HUES6 (cell line): ENCODE measurements around the gene ELK3.

Experiments
- H3K27ac ChIP-seq: 2 replicates; pipeline ENCODE4 v1.7.0; 2013; ENCODE audit warnings: low read depth, mild to moderate bottlenecking, low read length, inconsistent platforms
- H3K27me3 ChIP-seq: 2 replicates; pipeline ENCODE4 v1.6.1; 2013; ENCODE audit warnings: low read length; ENCODE audit not compliant: control insufficient read depth, insufficient read depth
- H3K36me3 ChIP-seq: 2 replicates; pipeline ENCODE4 v1.6.1; 2013; ENCODE audit warnings: low read length; ENCODE audit not compliant: control insufficient read depth, insufficient read depth
- H3K4me1 ChIP-seq: 2 replicates; pipeline ENCODE4 v1.6.1; 2013; ENCODE audit warnings: low read length; ENCODE audit not compliant: control insufficient read depth, insufficient read depth
- H3K4me3 ChIP-seq: 2 replicates; pipeline ENCODE4 v1.5.1; 2013; ENCODE audit warnings: low read depth, low read length
- H3K9ac ChIP-seq: one replicate; pipeline ENCODE4 v1.6.1; 2013; ENCODE audit warnings: mild to moderate bottlenecking, low read length
- H3K9me3 ChIP-seq: 2 replicates; pipeline ENCODE4 v1.6.1; 2013; ENCODE audit warnings: low read depth, low read length; ENCODE audit not compliant: control insufficient read depth, insufficient read depth

The ELK3 gene

GRCh38 chr12:96166765-96167164, 27.4 kb upstream of the ELK3 start:
- Histone ChIP-seq H3K36me3 (no peaks in the 10 kb centered on the region), H3K9ac (no peak overlapping the region), H3K9me3 (no peaks in the 10 kb centered on the region), H3K27me3 (no peaks in the 10 kb centered on the region), H3K4me3 (no peak overlapping the region), H3K27ac (no peak overlapping the region), H3K4me1 (peaks cover 7% of the 10 kb centered on the region; the same call in 1 of the 2 replicates)

GRCh38 chr12:96167492-96167891, 26.7 kb upstream of the ELK3 start:
- H3K27ac ChIP-seq = no peak overlapping the region
- no peaks in the 10 kb centered on the region for H3K27me3 ChIP-seq
- H3K36me3 ChIP-seq = no peaks in the 10 kb centered on the region
- no peak overlapping the region for H3K9ac ChIP-seq
- no peaks in the 10 kb centered on the region for H3K9me3 ChIP-seq
- H3K4me3 ChIP-seq = no peak overlapping the region
- H3K4me1 ChIP-seq = peaks cover 7% of the 10 kb centered on the region; the same call in 1 of the 2 replicates

DNA sequence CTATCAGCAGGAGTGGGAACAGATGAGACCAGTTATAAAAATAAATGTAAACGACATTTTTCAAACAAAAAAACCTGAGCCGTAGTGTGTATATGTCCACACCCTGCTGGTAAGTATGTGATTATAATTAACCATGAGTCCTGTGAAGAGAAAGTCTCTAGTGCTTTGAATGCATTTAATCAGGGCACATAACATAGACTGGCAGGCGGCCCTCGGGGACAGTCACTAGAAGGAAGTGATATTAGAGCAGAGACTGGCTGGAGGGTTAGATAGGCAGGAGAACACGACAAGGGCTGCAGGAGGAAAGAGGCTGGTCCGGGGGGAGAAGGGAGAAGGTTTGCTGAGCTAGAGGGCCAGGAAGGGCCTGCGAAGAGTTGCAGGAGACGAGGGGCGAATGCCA, 23.8 kb upstream of the ELK3 start:
- no peak overlapping the region for H3K27ac ChIP-seq
- no peak overlapping the region for H3K4me3 ChIP-seq
- no peaks in the 10 kb centered on the region for H3K9me3 ChIP-seq
- H3K36me3 ChIP-seq = no peaks in the 10 kb centered on the region
- no peak overlapping the region for H3K9ac ChIP-seq
- H3K27me3 ChIP-seq = no peaks in the 10 kb centered on the region
- no peaks in the 10 kb centered on the region for H3K4me1 ChIP-seq

DNA sequence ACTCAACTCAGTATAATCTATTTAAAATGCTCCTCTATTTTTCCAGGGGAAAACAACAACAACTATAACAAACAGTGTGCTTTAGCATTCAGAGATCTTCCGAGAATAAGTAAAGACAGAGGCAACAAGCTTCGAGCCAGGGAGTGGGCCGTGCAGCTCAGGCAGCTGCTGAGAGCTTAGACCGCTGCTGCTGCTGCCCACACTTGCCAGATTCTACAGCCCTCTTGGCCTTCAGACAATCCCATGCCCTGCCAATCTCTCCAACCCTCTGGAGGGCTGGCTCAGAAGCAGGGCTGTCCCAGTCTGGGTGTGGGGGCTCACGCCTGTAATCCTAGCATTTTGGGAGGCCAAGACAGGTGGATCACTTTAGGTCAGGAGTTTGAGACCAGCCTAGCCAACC, 23.4 kb upstream of the ELK3 start:
- Histone ChIP-seq H3K27me3 (no peaks in the 10 kb centered on the region), H3K9ac (no peak overlapping the region), H3K4me3 (no peak overlapping the region), H3K36me3 (no peaks in the 10 kb centered on the region), H3K9me3 (peaks cover 2% of the 10 kb centered on the region; the same call in 1 of the 2 replicates), H3K4me1 (no peaks in the 10 kb centered on the region), H3K27ac (no peak overlapping the region)

- Histone ChIP-seq H3K4me1 (no peaks in the 10 kb centered on the region), H3K27ac (no peak overlapping the region), H3K4me3 (no peak overlapping the region), H3K27me3 (no peaks in the 10 kb centered on the region), H3K9ac (no peak overlapping the region), H3K9me3 (peaks cover 14% of the 10 kb centered on the region), H3K36me3 (no peaks in the 10 kb centered on the region)
Measured at GRCh38 chr12:96171905-96172304, 22.3 kb upstream of the ELK3 start.

GRCh38 chr12:96172981-96173380, 21.2 kb upstream of the ELK3 start:
- Histone ChIP-seq H3K27ac (no peak overlapping the region), H3K9me3 (peaks cover 18% of the 10 kb centered on the region), H3K36me3 (no peaks in the 10 kb centered on the region), H3K4me3 (no peak overlapping the region), H3K27me3 (no peaks in the 10 kb centered on the region), H3K4me1 (no peaks in the 10 kb centered on the region), H3K9ac (no peak overlapping the region)

GRCh38 chr12:96176575-96176974, 17.6 kb upstream of the ELK3 start:
- no peaks in the 10 kb centered on the region for H3K36me3 ChIP-seq
- H3K9me3 ChIP-seq = peaks cover 18% of the 10 kb centered on the region

GRCh38 chr12:96177013-96177412, 17.2 kb upstream of the ELK3 start:
- no peaks in the 10 kb centered on the region for H3K4me1 ChIP-seq
- H3K27ac ChIP-seq = no peak overlapping the region
- H3K27me3 ChIP-seq = no peaks in the 10 kb centered on the region
- H3K9ac ChIP-seq = no peak overlapping the region
- no peaks in the 10 kb centered on the region for H3K36me3 ChIP-seq
- peaks cover 18% of the 10 kb centered on the region for H3K9me3 ChIP-seq
- no peak overlapping the region for H3K4me3 ChIP-seq

More at GRCh38 chr12:96176575-96176974, 17.6 kb upstream of the ELK3 start:
- H3K4me1 ChIP-seq = no peaks in the 10 kb centered on the region
- no peak overlapping the region for H3K9ac ChIP-seq
- no peak overlapping the region for H3K4me3 ChIP-seq
- no peaks in the 10 kb centered on the region for H3K27me3 ChIP-seq
- no peak overlapping the region for H3K27ac ChIP-seq

DNA sequence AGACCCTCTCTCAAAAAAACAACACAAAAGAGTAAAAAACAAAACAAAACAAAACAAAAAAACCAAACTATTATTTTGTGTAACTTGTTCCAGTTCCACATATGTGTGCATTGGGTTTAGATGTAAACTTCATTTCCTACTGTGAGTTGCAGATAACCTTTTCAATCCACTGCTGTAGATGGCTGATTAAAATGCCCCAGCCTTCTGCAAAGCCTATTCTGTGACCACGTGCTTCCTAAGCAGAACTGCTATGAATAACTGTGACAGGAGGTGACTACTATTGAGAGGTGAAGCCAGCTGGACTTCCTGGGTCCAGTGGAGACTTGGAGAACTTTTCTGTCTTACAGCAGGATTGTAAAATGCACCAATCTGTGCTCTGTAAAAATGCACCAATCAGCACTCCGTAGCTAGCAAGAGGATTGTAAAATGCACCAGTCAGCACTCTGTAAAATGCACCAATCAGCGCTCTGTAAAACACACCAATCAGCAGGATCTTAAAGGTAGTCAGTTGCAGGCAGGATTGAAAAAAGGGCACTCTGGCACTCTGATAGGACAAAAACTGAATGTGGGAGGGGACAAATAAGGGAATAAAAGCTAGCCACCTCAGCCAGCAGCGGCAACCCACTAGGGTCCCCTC, 10.3 kb upstream of the ELK3 start:
- no peaks in the 10 kb centered on the region for H3K9me3 ChIP-seq
- H3K4me3 ChIP-seq = no peak overlapping the region
- H3K4me1 ChIP-seq = no peaks in the 10 kb centered on the region
- H3K27ac ChIP-seq = no peak overlapping the region
- H3K9ac ChIP-seq = no peak overlapping the region
- H3K36me3 ChIP-seq = no peaks in the 10 kb centered on the region
- no peaks in the 10 kb centered on the region for H3K27me3 ChIP-seq

DNA sequence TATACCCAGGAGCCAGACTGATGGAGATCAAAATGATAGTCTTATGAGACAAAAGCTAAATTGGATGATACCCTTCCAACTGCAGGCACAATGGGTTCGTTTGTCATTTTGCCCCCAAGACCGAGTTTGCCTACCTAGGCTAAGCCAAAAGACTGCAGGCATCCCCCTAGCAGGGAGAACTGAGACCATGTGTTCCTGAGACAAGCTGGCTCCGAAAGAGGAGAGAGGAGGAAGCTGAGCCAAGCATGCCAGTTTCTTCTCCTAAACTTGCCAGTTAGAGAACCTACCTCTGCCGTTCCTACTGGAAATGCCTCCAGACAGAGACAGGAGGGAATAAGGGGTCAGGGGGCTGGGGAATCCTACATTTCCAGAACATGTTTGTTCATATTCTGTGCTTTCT, 8.3 kb upstream of the ELK3 start:
- Histone ChIP-seq H3K9ac (no peak overlapping the region), H3K4me3 (no peak overlapping the region), H3K4me1 (no peaks in the 10 kb centered on the region), H3K9me3 (no peaks in the 10 kb centered on the region), H3K27ac (no peak overlapping the region), H3K36me3 (no peaks in the 10 kb centered on the region), H3K27me3 (no peaks in the 10 kb centered on the region)

DNA sequence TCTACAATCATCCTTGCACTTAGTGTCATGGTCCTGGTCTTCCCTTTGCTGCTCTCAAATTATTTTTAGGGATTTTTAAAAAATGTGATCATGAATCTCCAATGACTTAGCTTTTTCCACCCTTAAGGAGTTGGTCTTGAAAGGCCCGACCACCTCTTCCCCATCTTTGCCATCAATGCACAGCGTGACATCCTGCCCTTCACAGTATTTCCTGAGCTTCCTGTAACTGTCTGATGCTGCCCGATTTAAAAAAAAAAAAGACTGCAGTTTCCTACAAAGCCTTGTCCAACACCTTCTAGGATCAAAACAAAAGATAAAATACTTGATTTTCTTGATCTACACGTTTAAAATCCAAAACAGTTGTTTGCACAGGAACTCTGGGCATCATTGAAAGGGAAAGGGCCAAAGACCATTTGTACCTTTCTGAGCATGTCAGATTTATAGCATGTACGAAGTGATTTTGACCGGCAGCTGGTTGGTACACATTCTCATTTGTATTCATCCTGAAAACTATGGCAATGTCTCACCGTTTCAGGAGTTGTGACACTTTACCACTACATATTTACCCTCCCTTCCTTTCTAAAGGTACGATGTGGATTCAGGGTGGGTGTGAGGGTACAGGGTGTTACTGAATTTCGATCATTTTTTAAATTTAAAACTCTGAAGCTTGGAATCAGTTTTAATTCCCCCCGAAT, 7.4 kb upstream of the ELK3 start:
- Histone ChIP-seq H3K36me3 (no peaks in the 10 kb centered on the region), H3K27me3 (no peaks in the 10 kb centered on the region), H3K27ac (no peak overlapping the region), H3K4me1 (no peaks in the 10 kb centered on the region), H3K4me3 (no peak overlapping the region), H3K9ac (no peak overlapping the region), H3K9me3 (no peaks in the 10 kb centered on the region)
